ENCODE measurements around the gene PYGM.

The PYGM gene

DNA sequence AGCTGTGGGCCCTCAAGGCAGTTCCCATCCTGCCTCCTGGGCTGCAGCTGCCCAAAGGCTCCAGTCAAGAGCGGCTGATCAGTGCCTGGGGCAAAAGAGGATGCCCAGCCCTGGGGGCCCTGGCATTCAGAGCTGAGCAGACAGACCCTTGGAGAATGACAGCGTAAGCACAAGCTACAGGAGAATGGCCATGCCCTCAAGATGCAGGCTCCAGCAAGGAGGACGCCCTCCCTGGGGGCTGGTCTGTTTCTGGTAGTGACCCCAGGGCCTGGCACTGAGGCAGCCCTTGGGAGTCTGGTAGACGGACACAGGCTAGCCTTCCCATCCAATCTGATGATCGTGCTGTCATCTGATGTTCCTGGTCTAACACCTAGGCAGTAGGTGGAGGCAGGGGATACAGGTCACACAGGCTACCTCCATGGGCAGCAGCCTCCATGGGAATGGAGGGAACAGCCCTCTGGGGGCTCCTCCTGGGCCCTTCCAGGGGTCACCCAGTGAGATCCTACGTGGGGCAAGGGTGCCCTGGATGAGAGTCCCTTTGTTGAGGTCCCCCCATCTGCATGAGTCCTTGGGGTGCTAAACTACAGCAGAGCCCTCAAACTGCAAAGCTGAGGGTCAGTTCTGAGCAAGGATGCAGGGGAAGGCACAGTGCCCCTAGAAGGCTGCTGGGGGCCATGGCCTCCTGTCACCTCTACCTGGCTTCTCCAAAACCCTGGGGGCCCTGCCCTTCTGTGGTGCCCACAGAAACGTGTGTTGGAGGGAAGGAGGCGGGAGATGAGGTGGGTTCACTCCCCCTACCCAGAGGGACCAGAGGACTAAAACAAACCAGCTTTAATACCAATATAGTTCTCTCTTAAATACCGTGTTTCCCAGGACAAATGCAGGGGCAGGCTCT lies 28.8 kb upstream of the PYGM start:
- Histone ChIP-seq H3K27me3 (no peaks in the 10 kb centered on the region), H3K36me3 (peaks cover 0 to 56% (median 15%) of the 10 kb centered on the region in 3 donors), H3K4me3 (no peak overlapping the region), H3K4me1 (no peaks in the 10 kb centered on the region), H3K9me3 (no peaks in the 10 kb centered on the region), H3K27ac (no peak overlapping the region)
- peak in 1 of 2 donors; percentile 4 for DNase-seq
- intact Hi-C loops (cut with DNase I; ENCODE audit: low total_unique reads), result loop anchor here (5.0 kb wide), 1 partner anchor 104 kb away; no protein-coding TSS in a partner anchor
- TF ChIP-seq, protein P1, sequence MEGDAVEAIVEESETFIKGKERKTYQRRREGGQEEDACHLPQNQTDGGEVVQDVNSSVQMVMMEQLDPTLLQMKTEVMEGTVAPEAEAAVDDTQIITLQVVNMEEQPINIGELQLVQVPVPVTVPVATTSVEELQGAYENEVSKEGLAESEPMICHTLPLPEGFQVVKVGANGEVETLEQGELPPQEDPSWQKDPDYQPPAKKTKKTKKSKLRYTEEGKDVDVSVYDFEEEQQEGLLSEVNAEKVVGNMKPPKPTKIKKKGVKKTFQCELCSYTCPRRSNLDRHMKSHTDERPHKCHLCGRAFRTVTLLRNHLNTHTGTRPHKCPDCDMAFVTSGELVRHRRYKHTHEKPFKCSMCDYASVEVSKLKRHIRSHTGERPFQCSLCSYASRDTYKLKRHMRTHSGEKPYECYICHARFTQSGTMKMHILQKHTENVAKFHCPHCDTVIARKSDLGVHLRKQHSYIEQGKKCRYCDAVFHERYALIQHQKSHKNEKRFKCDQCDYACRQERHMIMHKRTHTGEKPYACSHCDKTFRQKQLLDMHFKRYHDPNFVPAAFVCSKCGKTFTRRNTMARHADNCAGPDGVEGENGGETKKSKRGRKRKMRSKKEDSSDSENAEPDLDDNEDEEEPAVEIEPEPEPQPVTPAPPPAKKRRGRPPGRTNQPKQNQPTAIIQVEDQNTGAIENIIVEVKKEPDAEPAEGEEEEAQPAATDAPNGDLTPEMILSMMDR (IDR thresholded peaks at IDR 0.05), result no peak

DNA sequence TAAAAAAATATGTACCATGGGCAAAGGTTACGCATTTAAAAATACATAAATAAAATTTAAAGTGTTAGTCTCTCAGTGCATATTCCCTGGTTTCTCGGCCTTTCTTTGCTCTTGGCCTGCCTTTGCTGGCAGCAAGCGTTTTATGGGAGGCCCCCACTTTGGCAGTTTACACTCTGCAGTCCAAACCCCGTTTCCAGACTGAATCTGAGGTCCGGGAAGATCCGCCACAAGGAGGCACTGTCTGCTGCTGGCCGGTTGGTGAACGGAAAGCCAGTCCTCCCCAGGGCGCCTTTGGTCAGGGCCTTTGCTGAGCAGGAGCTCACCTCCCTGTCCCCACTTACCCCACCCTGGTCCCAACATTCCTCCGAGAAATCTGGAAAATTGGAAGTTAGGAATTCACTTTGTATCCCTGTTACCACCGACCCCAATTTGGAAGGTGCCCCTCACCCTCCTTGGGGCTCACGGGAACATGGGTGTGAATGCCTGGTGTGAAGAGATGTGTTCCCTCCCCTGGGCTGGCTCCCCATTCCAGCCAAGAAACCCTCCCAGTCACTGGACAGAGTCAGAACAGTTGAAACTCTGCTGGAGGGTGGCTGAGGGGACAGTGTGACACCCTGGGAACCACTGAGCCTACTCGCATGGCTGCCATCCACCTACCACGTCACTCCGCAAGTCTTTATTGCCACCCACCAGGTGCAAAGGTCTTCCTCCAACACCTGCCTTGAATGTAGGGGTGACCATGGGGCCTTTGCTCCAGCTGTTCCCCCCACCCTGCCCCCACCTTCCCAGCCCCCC lies 27.9 kb upstream of the PYGM start:
- Histone ChIP-seq H3K27ac (no peak overlapping the region), H3K36me3 (peaks cover 0 to 49% (median 15%) of the 10 kb centered on the region in 3 donors), H3K27me3 (no peaks in the 10 kb centered on the region), H3K4me1 (no peaks in the 10 kb centered on the region), H3K4me3 (no peak overlapping the region), H3K9me3 (no peaks in the 10 kb centered on the region)
- TF ChIP-seq, protein P1 (IDR thresholded peaks at IDR 0.05), result peak; percentile 53 to 56
- intact Hi-C loops (cut with DNase I; ENCODE audit: low total_unique reads), result loop anchor here (5.0 kb wide), 1 partner anchor 105 kb away; no protein-coding TSS in a partner anchor
- peak in 1 of 2 donors; percentile 43 for DNase-seq

DNA sequence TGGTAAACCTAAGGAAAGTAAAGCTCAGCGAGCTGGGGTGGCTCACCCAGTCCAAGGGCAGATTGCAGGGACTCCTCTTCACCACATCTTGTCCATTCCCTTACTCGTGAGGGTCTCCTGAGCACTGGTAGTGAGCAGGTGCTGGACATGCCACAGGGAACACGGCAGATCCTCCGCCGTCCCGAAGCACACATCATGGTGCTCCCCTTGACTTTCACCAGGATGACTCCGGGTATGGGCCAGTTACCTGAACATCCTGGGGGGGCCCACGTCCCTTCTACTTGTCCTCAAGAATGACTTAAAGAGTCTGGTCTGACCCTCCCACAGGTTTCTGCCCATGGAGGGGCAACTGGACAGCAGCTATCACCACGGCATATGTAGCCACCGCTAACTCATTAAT lies 26.5 kb upstream of the PYGM start:
- no peak overlapping the region for H3K27ac ChIP-seq
- H3K27me3 ChIP-seq, result no peaks in the 10 kb centered on the region
- peaks cover 0 to 35% (median 15%) of the 10 kb centered on the region in 3 donors for H3K36me3 ChIP-seq
- H3K4me3 ChIP-seq, result no peak overlapping the region
- intact Hi-C loops (cut with DNase I; ENCODE audit: low total_unique reads), result loop anchor here (5.0 kb wide), 1 partner anchor 106 kb away; no protein-coding TSS in a partner anchor
- no peaks in the 10 kb centered on the region for H3K9me3 ChIP-seq
- DNase-seq, result peak in 1 of 2 donors; percentile 18
- TF ChIP-seq, protein P1 (IDR thresholded peaks at IDR 0.05), result no peak
- no peaks in the 10 kb centered on the region for H3K4me1 ChIP-seq

DNA sequence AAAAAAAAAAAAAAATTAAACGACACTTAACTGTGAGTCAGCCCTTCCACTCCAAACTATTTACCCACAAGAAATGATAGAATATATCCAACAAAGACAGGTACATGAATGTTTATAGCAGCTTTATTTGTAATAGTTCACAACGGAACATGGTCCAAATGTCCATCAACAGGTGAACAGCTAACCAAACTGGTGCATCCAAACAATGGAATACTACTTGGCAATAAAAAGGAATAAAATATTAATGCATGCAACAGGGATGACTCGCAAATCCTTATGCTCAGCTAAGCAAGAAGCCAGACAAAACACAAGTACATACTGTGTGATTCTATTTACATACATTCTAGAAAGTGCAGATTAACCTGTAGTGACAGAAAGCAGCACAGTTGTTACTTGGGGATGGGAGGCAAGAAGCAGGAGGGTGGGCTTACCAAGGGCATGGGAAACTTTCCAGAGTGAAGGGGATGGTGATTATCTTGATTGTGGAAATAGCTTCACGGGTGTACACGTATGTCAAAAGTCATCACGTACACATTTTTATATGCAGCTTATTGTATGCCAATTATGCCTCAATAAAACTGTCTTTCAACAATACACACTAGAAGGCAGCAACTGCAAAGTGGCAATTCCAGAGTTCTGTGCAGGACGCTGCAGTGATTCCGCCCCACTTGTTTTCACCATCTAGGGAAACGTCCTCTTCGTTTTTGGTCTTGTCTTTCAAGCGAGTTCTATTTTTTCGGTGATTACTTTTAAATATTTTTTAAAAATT lies 25.2 kb upstream of the PYGM start:
- H3K36me3 ChIP-seq, result peaks cover 0 to 21% (median 12%) of the 10 kb centered on the region in 3 donors
- no peak overlapping the region for H3K27ac ChIP-seq
- DNase-seq, result no peak
- H3K27me3 ChIP-seq, result no peaks in the 10 kb centered on the region
- no peaks in the 10 kb centered on the region for H3K9me3 ChIP-seq
- TF ChIP-seq, protein P1 (IDR thresholded peaks at IDR 0.05), result no peak
- intact Hi-C loops (cut with DNase I; ENCODE audit: low total_unique reads), result loop anchor here (5.0 kb wide), 1 partner anchor 107 kb away; no protein-coding TSS in a partner anchor
- H3K4me1 ChIP-seq, result no peaks in the 10 kb centered on the region
- no peak overlapping the region for H3K4me3 ChIP-seq

All from tibial artery (tissue), 4 donors.